HG02610 (cell line): ENCODE results near the gene DEUP1.
"Not testable (repeated sequence)": the region's sequence is repeated elsewhere in the genome, so short reads cannot be mapped to it uniquely, and the experiment has no call there.

Experiments
- ATAC-seq: cut with Tn5 transposase; IDR thresholded peaks from one replicate; pipeline ENCODE4 v1.9.1; 2021; ENCODE audit warnings: mild to moderate bottlenecking, moderate library complexity; ENCODE audit not compliant: unreplicated experiment

Gene DEUP1

GRCh38 chr11:93330446-93330984 lies at the start of gene DEUP1:
Gene DEUP1, plus strand, starts transcription at chr11:93330742. Its CDS starts 1,518 bp downstream, at chr11:93332260.
- peak; percentile 45 for ATAC-seq

- ATAC-seq = no peak
Measured at GRCh38 chr11:93285430-93285829, 45.1 kb upstream of the DEUP1 start.

- ATAC-seq = no peak
Measured at GRCh38 chr11:93287434-93287833, 43.1 kb upstream of the DEUP1 start.

- no peak for ATAC-seq
Measured at GRCh38 chr11:93288079-93288478, 42.5 kb upstream of the DEUP1 start.

- peak; percentile 91 for ATAC-seq
Measured at GRCh38 chr11:93288767-93289166, 41.8 kb upstream of the DEUP1 start.

- ATAC-seq = no peak
Measured at GRCh38 chr11:93289782-93290463, 40.6 kb upstream of the DEUP1 start.

GRCh38 chr11:93291110-93291509 lies 39.4 kb upstream of the DEUP1 start:
- no peak for ATAC-seq

- ATAC-seq = no peak
Measured at GRCh38 chr11:93291898-93292297, 38.6 kb upstream of the DEUP1 start.

- no peak for ATAC-seq
Measured at GRCh38 chr11:93295921-93296575, 34.5 kb upstream of the DEUP1 start.

- ATAC-seq = no peak
Measured at GRCh38 chr11:93303689-93304088, 26.9 kb upstream of the DEUP1 start.

GRCh38 chr11:93314399-93314798 lies 16.1 kb upstream of the DEUP1 start:
- not testable (repeated sequence) for ATAC-seq

GRCh38 chr11:93319224-93319839 lies 11.2 kb upstream of the DEUP1 start:
- ATAC-seq = no peak

GRCh38 chr11:93320230-93320629 lies 10.3 kb upstream of the DEUP1 start:
- ATAC-seq = no peak

GRCh38 chr11:93322207-93322606 lies 8.3 kb upstream of the DEUP1 start:
- no peak for ATAC-seq

GRCh38 chr11:93323747-93324146 lies 6.8 kb upstream of the DEUP1 start:
- ATAC-seq = no peak

GRCh38 chr11:93324500-93324899 lies 6.0 kb upstream of the DEUP1 start:
- ATAC-seq = no peak

- no peak for ATAC-seq
Measured at GRCh38 chr11:93326681-93327080, 3.9 kb upstream of the DEUP1 start.

GRCh38 chr11:93329936-93330445 lies 551 bp upstream of the DEUP1 start:
- ATAC-seq = no peak

- no peak for ATAC-seq
Measured at GRCh38 chr11:93340223-93340622, 9.7 kb downstream of the DEUP1 start.

- ATAC-seq = no peak
Measured at GRCh38 chr11:93344855-93345333, 14.4 kb downstream of the DEUP1 start.

GRCh38 chr11:93348930-93349329 lies 18.4 kb downstream of the DEUP1 start:
- no peak for ATAC-seq
